ENCODE data around the gene KRTAP2-3.

DNA sequence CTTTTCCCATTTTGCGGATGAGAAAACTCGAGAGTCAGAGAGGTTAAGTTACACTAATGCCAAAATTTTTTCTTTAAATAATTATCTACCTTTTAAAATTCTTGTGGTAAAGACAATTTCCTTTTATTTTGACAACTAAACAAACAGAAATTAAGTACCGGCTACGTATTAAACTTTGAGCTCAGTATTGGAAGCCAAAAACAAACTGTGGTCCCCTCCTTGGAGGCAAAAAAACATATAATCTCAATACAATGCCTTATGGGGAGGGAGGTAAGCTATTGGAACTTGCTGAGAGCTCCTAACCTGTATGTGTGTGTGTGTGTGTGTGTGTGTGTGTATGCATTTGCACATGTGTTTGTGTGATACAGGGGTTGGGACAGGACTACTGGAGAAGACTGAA lies 3.5 kb upstream of the KRTAP2-3 start:
- no peak for TF ChIP-seq POLR2A (IDR thresholded peaks at IDR 0.05)
- TF ChIP-seq, protein P1, sequence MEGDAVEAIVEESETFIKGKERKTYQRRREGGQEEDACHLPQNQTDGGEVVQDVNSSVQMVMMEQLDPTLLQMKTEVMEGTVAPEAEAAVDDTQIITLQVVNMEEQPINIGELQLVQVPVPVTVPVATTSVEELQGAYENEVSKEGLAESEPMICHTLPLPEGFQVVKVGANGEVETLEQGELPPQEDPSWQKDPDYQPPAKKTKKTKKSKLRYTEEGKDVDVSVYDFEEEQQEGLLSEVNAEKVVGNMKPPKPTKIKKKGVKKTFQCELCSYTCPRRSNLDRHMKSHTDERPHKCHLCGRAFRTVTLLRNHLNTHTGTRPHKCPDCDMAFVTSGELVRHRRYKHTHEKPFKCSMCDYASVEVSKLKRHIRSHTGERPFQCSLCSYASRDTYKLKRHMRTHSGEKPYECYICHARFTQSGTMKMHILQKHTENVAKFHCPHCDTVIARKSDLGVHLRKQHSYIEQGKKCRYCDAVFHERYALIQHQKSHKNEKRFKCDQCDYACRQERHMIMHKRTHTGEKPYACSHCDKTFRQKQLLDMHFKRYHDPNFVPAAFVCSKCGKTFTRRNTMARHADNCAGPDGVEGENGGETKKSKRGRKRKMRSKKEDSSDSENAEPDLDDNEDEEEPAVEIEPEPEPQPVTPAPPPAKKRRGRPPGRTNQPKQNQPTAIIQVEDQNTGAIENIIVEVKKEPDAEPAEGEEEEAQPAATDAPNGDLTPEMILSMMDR (IDR thresholded peaks at IDR 0.05): no peak
